ENCODE results near the gene CRYL1.

CRYL1 gene

GRCh38 chr13:20428666-20429644 lies 96.7 kb downstream of the CRYL1 start:
- in situ Hi-C loops (cut with HindIII; ENCODE audit: low sequenced_read_pairs), result no loop called here

- in situ Hi-C loops (cut with HindIII; ENCODE audit: low sequenced_read_pairs), result no loop called here
Observed at GRCh38 chr13:20426766-20427448, 98.8 kb downstream of the CRYL1 start.

GRCh38 chr13:20425819-20426219 lies 99.8 kb downstream of the CRYL1 start:
- in situ Hi-C loops (cut with HindIII; ENCODE audit: low sequenced_read_pairs), result no loop called here

DNA sequence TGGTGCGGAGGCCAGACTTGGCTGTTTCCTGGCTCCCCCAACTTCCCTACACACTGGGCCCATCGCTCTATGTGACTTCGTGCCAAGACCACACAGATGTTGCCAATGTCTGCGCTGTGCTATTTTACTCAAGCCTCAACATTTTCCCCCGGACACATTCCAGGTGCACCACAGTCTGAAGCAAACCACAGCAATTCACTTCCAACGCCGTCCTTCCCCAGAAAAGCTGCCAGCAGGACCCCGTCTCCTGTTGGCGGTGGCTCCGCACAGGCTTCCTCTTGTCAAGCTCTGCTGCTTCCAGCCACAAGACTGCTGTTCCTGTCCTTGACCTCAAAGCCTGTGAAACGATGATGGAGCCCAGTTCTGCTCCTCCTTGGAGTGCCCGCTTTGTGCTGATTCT lies 100.7 kb downstream of the CRYL1 start:
- in situ Hi-C loops (cut with HindIII; ENCODE audit: low sequenced_read_pairs), result no loop called here

DNA sequence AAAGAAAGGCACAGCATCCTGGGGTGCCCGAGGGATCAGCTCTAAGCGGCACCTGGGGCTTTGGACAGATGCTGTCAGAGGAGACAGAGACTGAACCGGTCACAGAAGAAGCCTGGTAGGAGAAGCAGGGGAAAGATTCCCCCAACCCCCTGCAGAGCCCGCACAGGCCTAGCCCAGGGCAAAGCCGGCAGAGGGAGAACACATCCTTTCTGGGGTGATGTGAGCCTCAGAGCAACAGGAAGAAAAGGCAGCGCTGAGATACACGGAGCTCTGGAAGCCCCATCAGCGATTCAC lies 101.2 kb downstream of the CRYL1 start:
- in situ Hi-C loops (cut with HindIII; ENCODE audit: low sequenced_read_pairs), result no loop called here

GRCh38 chr13:20422362-20422761 lies 103.3 kb downstream of the CRYL1 start:
- in situ Hi-C loops (cut with HindIII; ENCODE audit: low sequenced_read_pairs), result no loop called here

GRCh38 chr13:20420938-20421337 lies 104.7 kb downstream of the CRYL1 start:
- in situ Hi-C loops (cut with HindIII; ENCODE audit: low sequenced_read_pairs), result no loop called here

DNA sequence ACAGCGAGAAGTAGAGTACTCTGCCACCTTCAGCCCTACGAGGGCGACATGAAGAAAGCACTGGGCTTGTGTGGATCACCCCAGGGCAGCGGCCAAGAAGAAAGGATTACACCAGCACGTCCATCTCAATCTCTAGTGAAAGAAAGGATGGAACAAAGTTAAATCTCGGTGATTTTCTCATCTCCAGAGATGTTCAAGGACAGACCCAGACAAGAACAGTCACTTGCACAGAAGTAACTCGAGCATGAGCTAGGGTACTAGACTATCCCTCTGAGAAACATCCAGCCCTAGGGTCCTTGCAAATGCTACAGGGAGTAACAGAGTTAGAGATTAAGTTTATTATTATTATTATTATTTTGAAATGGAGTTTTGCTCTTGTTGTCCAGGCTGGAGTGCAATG lies 106.7 kb downstream of the CRYL1 start:
- in situ Hi-C loops (cut with HindIII; ENCODE audit: low sequenced_read_pairs), result no loop called here

DNA sequence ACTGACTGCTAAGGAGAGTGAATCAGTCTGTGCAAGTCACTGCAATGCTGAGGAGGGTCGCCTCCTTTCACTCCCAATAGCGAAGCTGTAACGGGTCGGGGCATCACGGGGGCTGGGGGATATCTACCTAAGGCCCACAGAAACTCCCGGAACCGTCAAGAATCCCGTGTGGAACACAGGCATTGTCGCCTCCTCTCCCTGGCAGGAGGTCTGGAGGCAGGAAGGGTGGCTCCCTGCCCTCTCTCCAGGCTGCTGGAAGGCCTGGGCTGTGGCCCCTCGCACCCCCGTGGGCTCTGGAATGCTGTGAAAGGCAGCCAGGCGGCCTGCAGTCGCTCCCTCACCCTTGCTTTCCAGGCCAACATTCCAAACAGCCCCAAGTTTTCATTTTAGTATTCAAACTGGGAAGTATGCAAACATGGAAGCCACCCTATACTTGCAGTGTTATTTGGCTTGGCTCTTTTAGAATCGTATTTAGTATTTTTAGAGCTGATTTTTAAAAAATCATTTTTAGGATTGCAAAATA lies 109.4 kb downstream of the CRYL1 start:
- in situ Hi-C loops (cut with HindIII; ENCODE audit: low sequenced_read_pairs), result no loop called here

DNA sequence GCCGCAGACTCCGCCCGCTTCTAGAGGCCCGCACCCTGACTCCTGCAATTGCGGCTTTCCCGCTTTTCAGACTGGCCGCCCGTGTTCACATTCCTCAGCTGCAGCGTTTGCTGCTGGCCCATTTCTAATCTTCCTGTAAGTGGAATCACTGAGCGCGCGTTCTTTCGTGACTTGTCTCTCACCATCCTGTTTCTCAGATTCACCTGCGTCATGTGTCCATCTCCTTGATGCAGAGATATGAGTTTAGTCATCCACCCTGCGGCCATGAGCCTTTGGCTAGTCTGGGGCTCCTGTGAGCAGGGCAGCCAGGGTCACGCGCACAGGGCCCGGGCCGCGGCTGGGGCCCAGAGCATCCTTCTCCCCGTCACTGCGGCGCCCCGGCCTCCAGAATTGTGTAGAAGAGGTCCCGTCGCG lies 110.0 kb downstream of the CRYL1 start:
- in situ Hi-C loops (cut with HindIII; ENCODE audit: low sequenced_read_pairs), result no loop called here

DNA sequence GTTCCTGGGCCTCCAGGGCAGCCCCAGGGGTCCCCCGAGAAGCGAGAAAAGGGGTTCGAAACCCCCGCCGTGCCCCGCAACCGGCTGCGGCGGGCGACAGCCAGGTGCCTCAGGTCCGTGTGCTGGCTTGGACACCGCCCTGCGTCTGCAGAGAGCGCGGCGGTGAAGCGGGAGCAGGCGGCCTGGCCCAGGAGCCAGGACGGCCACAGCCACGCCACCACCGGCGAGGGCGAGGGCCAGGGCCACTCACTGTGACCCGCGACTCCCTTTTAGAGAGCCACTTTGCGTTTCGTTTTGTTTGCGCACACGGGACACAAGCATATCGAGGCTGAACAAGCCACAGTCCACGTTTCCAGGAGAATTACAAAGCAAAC lies 110.4 kb downstream of the CRYL1 start:
- in situ Hi-C loops (cut with HindIII; ENCODE audit: low sequenced_read_pairs), result no loop called here

- in situ Hi-C loops (cut with HindIII; ENCODE audit: low sequenced_read_pairs), result no loop called here
Observed at GRCh38 chr13:20414546-20415305, 110.9 kb downstream of the CRYL1 start.

DNA sequence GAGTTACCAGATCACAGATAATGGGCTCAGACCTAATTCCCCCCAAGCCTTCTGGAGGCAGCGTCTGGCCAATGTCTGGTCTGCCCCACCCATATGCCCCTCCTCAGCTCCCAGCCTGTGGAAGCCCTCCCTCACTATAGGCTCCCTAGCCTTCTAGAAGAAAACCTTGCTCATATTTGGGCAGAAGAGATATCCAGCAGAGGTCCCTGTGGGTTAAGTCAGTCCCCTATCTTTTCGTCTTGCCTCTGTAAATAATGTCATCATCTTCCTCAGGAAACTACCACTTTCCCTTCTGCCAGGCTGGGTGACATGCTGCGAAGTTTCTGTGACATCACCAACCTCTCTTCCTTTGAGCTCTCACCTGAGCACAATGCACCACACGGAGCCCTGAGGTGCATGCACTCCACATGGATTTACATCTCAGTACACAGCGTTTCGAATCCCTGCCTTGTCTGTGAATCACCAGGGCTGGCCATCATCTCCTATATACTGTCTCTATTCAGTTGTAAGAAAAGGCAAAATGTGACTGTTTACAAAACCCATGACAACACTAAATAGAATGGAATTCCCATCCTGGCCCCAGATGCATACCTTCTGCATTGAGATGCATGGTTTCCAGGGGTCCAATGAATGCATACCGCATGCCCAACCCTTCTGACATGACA lies 112.8 kb downstream of the CRYL1 start:
- in situ Hi-C loops (cut with HindIII; ENCODE audit: low sequenced_read_pairs), result no loop called here

GRCh38 chr13:20411638-20412342 lies 113.9 kb downstream of the CRYL1 start:
- in situ Hi-C loops (cut with HindIII; ENCODE audit: low sequenced_read_pairs), result no loop called here

- in situ Hi-C loops (cut with HindIII; ENCODE audit: low sequenced_read_pairs), result no loop called here
Observed at GRCh38 chr13:20410726-20411125, 114.9 kb downstream of the CRYL1 start.

DNA sequence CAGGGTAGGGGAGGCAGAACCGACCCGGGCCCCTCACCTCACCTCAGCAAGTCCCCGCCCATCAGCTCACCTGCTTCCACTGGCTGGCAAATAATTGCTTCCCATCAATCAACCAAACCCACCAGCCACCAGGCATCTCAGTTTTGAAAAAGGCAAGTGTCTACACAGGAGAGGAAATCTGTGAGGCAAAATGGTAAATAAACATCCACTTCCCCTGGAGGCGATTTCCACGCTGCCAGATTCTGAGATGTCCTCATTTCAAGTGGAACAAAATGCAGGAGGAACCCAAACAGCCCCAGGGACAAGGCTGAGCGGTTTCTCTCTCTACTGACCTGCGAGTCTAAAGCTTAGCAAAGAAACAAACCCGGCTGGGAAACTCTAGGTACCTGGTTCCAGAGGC lies 117.5 kb downstream of the CRYL1 start:
- in situ Hi-C loops (cut with HindIII; ENCODE audit: low sequenced_read_pairs), result no loop called here

- in situ Hi-C loops (cut with HindIII; ENCODE audit: low sequenced_read_pairs), result no loop called here
Observed at GRCh38 chr13:20407759-20408158, 117.9 kb downstream of the CRYL1 start.

DNA sequence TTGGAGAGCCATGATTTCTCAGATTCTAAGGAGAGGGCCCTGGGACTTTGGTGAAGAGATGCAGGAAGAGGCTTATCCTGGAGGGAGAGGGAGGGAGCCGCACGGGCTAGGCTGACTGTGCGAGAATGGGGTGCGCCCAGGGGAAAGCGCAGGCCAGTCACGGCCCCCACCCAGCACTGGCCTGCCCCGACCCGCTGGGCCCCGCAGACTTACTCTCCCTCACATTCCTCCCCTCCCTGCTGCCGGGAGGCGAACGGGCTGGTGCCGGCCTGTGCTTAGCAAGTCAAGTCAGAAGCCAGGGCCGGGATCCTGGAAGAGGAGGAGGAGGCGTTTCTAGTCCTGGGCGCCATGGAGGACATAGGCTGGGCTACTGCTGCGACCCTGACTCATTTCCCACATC lies 120.0 kb downstream of the CRYL1 start:
- in situ Hi-C loops (cut with HindIII; ENCODE audit: low sequenced_read_pairs), result no loop called here

DNA sequence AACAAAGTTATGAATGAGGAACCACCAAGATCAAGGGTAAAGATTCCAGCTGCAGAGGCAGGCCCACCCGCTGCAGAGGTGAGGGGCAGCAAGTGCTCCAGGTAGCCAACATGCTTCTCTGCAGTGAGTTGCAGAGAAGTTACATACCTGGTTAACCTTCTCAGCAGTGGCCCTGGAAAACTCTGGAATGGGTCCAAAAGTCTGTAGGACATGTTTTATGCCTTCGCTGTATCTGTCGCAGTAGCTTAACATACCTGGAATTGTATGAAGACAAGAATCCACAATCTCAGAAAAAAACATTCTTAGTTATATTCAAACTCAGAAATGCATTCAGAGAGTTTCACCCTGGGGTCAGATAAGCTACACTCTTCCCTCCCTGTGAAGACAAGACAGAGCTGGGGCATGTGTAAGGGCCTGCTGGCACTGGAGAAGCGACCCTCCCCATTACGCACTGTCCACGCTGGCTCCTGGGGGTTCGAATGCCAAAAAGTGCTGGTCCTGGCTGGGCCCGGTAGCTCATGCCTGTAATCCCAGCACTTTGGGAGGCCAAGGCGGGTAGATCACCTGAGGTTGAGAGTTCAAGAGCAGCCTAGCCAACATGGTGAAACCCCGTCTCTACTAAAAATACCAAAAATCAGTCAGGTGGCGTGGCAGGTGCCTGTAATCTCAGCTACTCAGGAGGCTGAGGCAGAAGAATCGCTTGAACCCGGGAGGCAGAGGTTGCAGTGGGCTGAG lies 121.0 kb downstream of the CRYL1 start:
- in situ Hi-C loops (cut with HindIII; ENCODE audit: low sequenced_read_pairs), result no loop called here

GRCh38 chr13:20403826-20404225 lies 121.8 kb downstream of the CRYL1 start:
- in situ Hi-C loops (cut with HindIII; ENCODE audit: low sequenced_read_pairs), result no loop called here
